Stimulated activated CD4-positive, alpha-beta T cell treated with anti-CD3 and anti-CD28 coated beads, Interleukin-4, amount 100 ng/mL, for 48 hours (primary cell): ENCODE results near the gene SUSD3.
"Not testable (repeated sequence)": the region's sequence is repeated elsewhere in the genome, so short reads cannot be mapped to it uniquely, and the experiment has no call there.

Experiments
- DNase-seq, 2 donors: peaks; one replicate each; pipeline ENCODE4 v3.0.0-alpha.2; 2020; ENCODE audit warnings: low read depth in 2 of 2

Gene SUSD3

DNA sequence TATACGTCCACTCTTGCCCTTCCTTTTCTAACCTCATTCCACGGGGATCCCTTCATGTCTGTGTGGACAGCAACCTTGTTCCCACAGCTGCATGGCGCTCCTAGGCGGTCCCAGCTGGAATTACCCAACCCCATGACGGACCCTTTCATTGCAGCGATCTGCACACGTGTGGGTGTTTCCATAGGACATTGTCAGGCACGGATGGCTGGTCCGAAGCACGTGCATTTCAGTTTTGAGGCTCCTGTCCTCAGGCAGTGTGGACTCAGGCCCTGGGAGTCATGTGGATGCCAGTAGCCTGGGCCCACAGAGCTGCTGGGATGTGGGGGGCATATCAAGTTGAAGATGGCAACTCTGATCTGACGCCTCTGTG, 52.5 kb downstream of the SUSD3 start:
- DNase-seq = no peak

GRCh38 chr9:93111371-93112115, 53.0 kb downstream of the SUSD3 start:
- DNase-seq = no peak

DNA sequence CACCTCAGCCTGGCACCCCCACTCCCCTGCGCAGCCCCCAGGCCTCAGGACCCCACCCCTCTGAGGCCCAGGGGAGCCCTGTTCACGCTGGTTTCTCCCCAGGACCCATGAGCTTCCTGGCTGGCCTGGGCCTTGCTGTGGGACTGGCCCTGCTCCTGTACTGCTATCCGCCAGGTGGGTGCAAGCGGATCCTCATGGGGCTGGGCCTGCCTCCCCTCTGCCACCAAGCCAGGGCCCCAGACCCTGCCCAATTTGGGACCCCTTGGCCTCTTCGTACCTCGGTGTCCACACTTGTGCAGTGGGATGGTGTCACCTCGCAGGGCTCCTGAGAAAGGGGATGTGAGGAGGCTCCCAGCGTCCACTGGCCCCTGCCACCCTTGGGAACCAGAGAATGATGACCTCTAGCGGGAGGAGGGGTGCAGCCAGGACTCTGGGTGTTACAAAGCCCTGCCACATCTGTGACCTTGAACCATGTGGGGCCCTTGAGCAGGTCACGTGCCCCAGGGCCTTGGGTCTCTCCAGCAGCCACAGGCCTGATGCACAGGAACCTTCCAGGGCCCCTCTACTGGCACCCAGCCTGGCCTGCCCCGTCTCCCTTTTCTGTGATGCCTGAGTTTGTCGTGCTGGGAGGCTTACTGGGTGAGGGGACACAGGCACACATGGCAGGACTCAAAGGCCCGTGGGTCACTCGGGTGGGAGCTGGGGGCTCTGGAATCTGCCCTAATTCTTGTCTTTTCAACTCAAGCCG, 53.8 kb downstream of the SUSD3 start:
- DNase-seq = no peak

GRCh38 chr9:93112864-93113389, 54.4 kb downstream of the SUSD3 start:
- DNase-seq = no peak

- DNase-seq = no peak
Observed at GRCh38 chr9:93114169-93114983, 55.9 kb downstream of the SUSD3 start.

DNA sequence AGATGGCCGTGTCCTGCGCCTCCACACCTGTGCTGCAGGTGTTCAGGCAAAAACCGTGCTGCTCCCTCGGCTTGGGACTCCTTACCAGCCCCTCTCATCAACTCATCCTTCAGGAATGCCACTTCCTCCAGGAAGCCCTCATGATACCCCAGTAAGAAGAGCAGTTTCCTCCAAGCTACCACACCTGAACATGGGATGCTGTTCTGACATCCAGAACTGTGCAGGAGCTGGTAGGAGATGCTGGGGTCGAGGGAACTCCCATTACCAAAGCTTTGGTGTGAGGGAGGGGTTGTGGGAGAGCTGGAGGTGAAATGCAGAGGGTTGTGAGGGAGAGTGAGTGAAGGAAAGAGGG, 56.5 kb downstream of the SUSD3 start:
- no peak for DNase-seq

GRCh38 chr9:93115486-93116071, 57.1 kb downstream of the SUSD3 start:
- no peak for DNase-seq

DNA sequence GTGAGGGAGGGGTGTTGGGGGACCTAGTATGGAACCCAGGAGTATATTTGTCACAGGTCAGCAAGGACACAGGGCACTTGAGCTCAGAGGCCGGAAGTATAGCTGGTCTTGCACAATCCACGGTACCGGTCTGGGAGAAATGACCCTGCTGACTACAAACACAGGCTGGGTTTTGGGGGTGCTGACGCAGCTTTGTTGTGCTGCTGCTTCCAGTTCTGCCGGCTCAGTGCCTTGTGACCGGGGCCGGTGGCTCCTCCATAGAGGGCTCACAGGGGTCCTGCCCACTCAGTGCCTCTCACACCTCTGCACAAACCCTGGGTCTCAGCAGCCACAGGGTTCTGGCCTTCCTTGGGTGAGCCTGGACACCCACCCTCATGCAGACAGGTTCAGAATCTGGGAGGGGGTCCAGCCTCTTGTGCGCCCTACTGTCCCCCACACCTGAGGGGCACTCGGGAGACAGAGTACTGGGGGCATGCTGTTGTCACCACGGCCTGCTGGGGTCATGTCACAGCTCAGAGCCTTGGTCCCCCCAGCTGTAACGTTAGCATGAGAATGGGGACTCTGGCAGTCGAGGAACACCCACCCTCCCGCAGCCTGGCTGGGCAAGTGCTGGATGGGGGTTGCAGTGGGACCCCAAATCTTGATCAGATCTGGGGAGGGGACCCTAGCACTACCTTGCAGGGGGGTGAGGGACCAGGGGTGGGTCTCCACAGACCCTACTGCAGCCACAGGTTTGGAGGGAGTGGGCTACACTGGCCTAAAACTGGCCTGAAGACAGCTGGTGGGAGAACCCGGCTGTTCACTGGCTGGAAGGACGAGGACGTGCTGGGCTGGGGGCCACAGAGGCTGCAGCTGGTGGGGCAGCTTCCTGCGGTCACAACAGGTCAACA, 57.8 kb downstream of the SUSD3 start:
- no peak for DNase-seq

DNA sequence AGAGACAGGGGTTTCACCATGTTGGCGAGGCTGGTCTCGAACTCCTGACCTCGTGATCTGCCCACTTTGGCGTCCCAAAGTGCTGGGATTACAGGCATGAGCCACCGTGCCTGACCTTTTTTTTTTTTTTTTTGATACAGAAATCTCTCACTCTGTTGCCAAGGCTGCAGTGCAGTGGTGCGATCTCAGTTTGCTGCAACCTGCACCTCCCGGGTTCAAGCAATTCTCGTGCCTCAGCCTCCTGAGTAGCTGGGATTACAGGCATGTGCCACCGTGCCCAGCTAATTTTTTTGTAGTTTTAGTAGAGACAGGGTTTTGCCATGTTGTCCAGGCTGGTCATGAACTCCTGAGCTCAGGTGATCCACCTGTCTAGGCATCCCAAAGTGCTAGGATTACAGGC, 59.0 kb downstream of the SUSD3 start:
- DNase-seq = not testable (repeated sequence)

- DNase-seq = no peak
Observed at GRCh38 chr9:93117924-93118862, 59.7 kb downstream of the SUSD3 start.

DNA sequence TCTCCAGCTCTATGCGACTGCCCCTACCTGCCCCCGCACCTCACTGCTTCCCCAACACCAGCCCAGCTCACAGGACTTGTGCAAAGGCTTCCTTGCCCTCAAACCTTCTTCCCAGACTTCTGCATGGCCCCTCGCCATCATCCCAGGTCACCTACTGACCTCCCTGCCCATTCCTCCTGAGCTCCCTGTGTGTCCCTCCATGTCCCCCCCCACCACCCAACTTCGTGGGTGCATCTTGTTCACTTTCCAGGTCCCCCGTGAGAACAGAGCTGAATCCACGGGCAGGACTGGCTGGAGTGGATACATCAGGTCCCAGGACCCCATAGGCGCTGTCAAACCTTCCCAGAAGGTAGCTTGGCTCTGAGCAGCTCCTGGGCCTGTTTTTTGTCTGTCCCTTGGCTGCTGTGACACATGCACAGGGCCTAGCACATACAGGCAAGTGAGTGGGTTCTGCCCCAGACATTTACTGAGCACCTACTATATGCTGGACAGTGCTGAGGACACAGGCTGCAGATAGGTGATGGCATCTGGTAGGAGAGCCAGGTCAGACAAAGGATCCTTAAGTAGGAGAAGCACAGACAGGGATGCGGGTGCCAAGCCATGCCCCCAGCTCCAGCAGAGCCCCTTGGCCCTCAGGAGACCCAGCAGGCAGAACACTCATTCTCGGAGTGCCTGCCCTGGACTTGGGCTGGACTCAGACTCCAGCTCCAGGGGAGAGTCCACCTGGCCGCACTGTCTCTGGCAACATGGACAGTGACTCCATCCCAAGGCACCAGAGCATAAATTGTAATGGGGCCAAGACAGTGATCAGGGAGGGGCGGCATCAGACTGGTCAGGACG, 60.6 kb downstream of the SUSD3 start:
- DNase-seq = no peak

GRCh38 chr9:93119703-93119952, 61.1 kb downstream of the SUSD3 start:
- no peak for DNase-seq

GRCh38 chr9:93119953-93120845, 61.7 kb downstream of the SUSD3 start:
- no peak for DNase-seq

DNA sequence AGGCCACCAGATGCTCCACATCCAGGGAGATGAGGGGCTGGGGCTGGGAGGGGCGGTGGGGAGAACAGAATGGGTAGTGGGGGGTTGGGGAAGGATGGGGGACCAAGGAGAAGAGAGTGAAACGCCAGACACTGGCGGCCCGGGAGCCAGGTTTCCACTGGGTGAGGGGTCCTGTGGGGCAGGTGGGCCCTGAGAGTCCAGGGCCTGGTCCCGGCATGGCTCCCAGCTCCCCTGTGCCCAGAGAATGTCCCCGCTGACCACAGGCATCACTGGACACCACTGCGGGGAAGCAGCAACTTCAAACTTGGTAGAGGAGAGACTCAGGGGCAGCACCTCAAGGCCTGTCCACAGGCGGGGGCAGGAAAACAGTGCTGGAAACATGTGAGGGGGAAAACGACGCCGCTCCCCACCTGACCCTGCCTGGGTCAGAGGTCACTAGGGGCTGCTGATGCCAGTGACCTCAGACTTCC, 62.4 kb downstream of the SUSD3 start:
- DNase-seq = no peak

DNA sequence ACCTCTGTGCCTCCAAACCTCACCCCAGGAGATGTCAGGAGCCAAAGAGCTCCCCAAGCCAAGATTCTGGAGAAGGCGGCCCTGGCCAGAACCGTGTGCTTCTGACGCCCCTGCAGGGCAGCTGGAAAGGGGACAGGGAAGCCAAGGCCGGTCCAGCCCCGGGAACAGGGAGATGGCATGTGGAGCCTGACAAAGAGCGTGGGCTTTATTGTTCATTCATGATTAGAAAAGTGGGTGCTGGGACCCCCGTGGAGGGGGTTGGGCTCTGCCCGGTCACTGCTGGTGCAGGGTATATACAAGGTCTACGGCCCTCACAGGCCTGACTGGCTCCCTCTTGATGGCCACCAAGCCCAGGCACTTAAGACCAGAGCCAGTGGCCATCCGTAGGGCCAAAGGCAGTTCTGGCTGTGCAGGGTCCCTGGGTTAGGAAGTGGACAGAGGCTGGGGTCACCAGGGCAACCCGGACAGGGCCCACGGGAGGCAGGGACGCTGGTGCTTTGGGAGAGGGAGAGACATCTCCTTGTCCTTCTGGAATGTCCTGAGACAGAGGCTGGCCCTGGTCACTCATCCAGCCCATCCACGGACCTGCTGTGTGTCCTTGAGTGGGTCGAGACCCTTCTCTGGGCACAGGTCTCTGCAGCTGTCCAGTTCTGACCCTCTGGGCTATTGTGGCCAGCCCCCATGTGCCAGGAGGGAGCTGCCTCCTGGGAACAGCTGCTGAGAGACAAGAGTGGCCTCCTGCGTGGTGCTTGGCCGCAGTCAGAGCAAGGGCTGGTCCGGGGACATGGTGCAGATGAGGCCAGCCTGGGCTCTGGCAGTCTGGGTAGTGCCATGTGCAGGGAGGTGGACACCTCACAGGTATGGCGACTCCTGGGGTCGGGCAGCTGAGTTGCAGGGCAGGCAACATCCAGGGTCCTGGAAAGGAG, 63.1 kb downstream of the SUSD3 start:
- DNase-seq = no peak

- no peak for DNase-seq
Observed at GRCh38 chr9:93122721-93123221, 64.3 kb downstream of the SUSD3 start.
